SJSA1 (cell line): ENCODE results near the gene DALRD3. TPM values are rescaled to one million over a fixed set of nuclear protein-coding genes. Genes with fewer than 3 reads are reported as not detected.

ENCODE experiments used
- DNase-seq, 2 experiments: peaks; one replicate each; pipeline ENCODE4 v3.0.0-alpha.2; 2015 to 2020; ENCODE audit warnings: low spot score in 2 of 2, low read depth in 1 of 2
- H3K27ac ChIP-seq: fragments of 250-450 bp; sonication (Bioruptor Pico); 2 replicates; pipeline ENCODE4 v1.5.1; 2020; ENCODE audit warnings: mild to moderate bottlenecking, moderate library complexity
- H3K27me3 ChIP-seq: fragments of 250-450 bp; sonication (Bioruptor Pico); replicated peaks from 2 replicates; pipeline ENCODE4 v1.5.1; 2020; ENCODE audit warnings: mild to moderate bottlenecking, moderate library complexity
- H3K36me3 ChIP-seq: fragments of 250-450 bp; sonication (Bioruptor Pico); 2 replicates; pipeline ENCODE4 v1.5.1; 2020; ENCODE audit warnings: mild to moderate bottlenecking
- H3K4me1 ChIP-seq: fragments of 250-450 bp; sonication (Bioruptor Pico); replicated peaks from 2 replicates; pipeline ENCODE4 v1.6.1; 2021; ENCODE audit warnings: mild to moderate bottlenecking
- H3K4me3 ChIP-seq: fragments of 250-450 bp; sonication (Bioruptor Pico); 2 replicates; pipeline ENCODE4 v1.5.1; 2020; ENCODE audit warnings: mild to moderate bottlenecking
- H3K9me3 ChIP-seq: fragments of 250-450 bp; sonication (Bioruptor Pico); replicated peaks from 2 replicates; pipeline ENCODE4 v1.5.1; 2020; ENCODE audit warnings: mild to moderate bottlenecking
- total RNA-seq: library from RNA; depleted of rRNA; stranded (reverse); fragments of >200 nt; shearing (Covaris generic); gene quantifications from 2 replicates; pipeline ENCODE4 v1.2.3, GENCODE V29; 2014; rRNA removed

Gene DALRD3, protein sequence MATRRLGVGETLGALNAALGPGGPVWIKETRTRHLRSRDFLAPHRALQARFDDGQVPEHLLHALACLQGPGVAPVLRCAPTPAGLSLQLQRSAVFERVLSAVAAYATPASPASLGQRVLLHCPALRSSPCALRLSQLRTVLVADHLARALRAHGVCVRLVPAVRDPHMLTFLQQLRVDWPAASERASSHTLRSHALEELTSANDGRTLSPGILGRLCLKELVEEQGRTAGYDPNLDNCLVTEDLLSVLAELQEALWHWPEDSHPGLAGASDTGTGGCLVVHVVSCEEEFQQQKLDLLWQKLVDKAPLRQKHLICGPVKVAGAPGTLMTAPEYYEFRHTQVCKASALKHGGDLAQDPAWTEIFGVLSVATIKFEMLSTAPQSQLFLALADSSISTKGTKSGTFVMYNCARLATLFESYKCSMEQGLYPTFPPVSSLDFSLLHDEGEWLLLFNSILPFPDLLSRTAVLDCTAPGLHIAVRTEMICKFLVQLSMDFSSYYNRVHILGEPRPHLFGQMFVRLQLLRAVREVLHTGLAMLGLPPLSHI
- 22.6 and 27.2 TPM in 2 replicates for total RNA-seq

DNA sequence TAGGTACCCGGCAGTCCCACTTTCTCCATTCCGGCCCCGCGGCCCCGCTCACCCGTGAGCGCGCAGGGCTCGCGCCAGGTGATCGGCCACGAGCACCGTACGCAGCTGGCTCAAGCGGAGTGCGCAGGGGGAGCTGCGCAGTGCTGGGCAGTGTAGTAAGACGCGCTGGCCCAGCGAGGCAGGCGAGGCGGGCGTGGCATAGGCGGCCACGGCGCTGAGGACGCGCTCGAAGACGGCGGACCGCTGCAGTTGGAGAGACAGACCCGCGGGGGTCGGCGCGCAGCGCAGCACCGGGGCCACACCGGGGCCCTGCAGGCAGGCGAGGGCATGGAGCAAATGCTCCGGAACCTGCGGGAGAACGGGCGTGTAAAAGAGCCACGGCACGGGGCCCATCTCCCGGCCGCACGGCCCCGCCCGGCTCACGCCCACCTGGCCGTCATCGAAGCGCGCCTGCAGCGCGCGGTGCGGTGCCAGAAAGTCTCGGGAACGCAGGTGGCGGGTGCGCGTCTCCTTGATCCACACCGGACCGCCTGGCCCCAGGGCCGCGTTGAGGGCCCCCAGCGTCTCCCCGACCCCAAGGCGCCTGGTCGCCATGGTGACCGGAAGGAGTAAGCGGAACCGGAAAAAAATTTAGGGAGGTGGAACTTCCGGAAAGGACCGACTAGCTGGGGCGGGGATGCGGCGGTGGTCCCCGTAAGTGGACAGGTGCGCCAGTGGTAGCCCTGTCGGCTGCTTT is at the start of gene DALRD3:
Gene DALRD3 (minus strand): TSS at position 610 of the 736 bp plus-strand sequence. CDS start 16 bp downstream, at position 594.
- H3K27me3 ChIP-seq = no peaks in the 10 kb centered on the region
- H3K9me3 ChIP-seq = no peaks in the 10 kb centered on the region
- DNase-seq = peak; percentile 58 to 68
- peak within 1 kb of the TSS; percentile 71 for H3K27ac ChIP-seq
- peaks cover 62% of the 10 kb centered on the region for H3K36me3 ChIP-seq
- H3K4me3 ChIP-seq = peak within 1 kb of the TSS; percentile 78
- H3K4me1 ChIP-seq = peaks cover 35% of the 10 kb centered on the region

DNA sequence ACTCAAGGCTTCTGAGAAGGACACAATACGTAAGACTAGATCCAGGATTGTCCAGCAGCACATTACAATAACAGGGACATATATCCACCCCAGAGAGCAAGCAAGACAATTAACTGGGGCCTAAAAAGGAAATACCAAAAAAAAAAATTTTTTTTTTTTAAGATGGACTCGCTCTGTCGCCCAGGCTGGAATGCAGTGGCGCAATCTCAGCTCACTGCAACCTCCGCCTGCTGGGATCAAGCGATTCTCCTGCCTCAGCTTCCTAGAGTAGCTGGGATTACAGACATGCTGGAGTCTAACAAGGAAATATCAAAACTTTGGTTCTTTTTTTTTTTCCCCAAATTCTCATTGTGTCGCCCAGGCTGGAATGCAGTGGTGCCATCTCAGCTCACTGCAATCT is 39.6 kb upstream of the DALRD3 start:
- H3K9me3 ChIP-seq = no peaks in the 10 kb centered on the region
- H3K27me3 ChIP-seq = no peaks in the 10 kb centered on the region
- no peak overlapping the region for H3K27ac ChIP-seq
- no peak overlapping the region for H3K4me3 ChIP-seq
- H3K4me1 ChIP-seq = peaks cover 9% of the 10 kb centered on the region; the same call in 1 of the 2 replicates
- DNase-seq = no peak
- H3K36me3 ChIP-seq = peaks cover 66% of the 10 kb centered on the region

DNA sequence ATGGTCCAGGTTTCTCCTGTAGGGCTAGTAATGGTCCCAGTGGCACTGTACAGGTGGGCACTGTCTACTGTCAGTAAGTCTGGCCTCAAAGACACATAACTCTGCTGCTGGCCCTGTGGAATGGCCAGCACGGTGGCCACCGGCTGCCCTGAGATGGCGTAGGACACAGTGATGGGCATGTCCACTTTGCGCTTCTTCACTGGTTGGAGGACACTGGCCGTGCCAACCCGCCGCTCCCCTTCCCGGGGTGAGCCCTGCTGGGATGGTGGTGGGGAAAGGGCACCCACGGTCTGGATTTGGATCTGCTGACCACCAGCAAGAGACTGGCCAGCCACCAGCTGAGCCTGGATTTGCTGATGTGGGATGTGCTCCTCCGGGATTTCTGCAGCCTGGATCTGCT is 38.9 kb upstream of the DALRD3 start:
- no peak for DNase-seq
- H3K9me3 ChIP-seq = no peaks in the 10 kb centered on the region
- H3K27me3 ChIP-seq = no peaks in the 10 kb centered on the region
- H3K27ac ChIP-seq = no peak overlapping the region
- no peak overlapping the region for H3K4me3 ChIP-seq
- peaks cover 72% of the 10 kb centered on the region for H3K36me3 ChIP-seq
- peaks cover 9% of the 10 kb centered on the region; the same call in 1 of the 2 replicates for H3K4me1 ChIP-seq

DNA sequence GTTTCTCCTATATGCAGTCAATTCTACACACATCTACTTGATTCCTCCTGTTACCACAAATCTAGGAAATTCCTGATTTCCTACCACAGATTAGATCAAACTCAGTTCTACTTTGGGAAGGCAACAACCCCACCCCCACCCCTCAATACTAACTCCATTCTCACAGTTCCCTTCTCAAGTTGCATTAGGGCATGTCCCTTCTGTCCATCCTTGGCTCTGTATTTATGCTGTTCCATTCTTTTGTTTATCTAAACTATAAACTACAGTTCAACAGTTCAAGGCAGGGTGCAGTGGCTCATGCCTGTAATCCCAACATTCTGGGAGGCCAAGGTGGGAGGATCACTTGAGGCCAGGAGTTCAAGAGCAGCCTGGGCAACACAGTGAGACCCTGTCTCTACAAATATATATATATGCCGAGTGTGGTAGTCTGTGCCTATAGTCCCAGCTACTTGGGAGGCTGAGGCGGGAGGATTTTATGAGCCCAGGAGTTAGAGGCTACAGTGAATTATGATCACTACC is 36.0 kb upstream of the DALRD3 start:
- Histone ChIP-seq H3K36me3 (peaks cover 65% of the 10 kb centered on the region), H3K27ac (no peak overlapping the region), H3K4me1 (peaks cover 9% of the 10 kb centered on the region; the same call in 1 of the 2 replicates), H3K27me3 (no peaks in the 10 kb centered on the region), H3K4me3 (no peak overlapping the region), H3K9me3 (no peaks in the 10 kb centered on the region)
- no peak for DNase-seq

DNA sequence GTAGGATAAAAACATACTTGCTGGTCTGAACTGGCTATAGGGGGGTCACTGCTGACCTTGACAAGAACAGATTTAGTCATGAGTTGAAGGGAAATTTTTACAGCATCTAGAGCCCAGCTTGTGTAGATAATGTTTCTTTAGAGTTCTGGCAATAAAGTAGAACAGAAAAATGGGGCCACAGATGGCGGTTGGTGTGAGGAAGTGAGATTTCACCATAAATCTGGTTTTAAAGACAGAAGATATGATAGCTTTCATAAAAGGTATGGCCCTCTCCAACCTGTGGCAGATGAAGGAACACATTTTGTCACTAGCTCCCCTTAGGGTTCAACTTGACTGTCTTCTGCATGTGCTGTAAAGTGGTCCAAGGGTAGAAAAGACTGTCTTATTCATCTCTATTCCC is 35.2 kb upstream of the DALRD3 start:
- Histone ChIP-seq H3K4me3 (no peak overlapping the region), H3K27me3 (no peaks in the 10 kb centered on the region), H3K36me3 (peaks cover 66% of the 10 kb centered on the region), H3K27ac (no peak overlapping the region), H3K4me1 (peaks cover 9% of the 10 kb centered on the region; the same call in 1 of the 2 replicates), H3K9me3 (no peaks in the 10 kb centered on the region)
- no peak for DNase-seq

DNA sequence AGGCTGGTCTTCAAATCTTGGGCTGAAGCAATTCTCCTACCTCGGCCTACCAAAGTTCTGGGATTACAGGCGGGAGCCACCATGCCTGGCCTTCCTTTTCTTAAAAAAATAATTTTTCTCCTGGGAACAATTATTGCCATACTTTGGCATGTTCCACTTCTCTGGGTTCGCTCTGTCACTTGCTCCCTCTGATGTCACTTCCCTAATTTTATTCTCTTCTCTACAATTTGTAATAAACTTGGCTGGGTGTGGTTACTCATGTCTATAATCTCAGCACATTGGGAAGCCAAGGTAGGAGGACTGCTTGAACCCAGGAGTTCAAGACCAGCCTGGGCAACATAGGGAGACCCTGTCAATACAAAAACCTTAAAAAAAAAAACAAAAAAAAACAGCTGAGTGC is 16.9 kb upstream of the DALRD3 start:
- Histone ChIP-seq H3K27me3 (no peaks in the 10 kb centered on the region), H3K27ac (no peak overlapping the region), H3K4me3 (no peak overlapping the region), H3K9me3 (no peaks in the 10 kb centered on the region), H3K4me1 (no peaks in the 10 kb centered on the region), H3K36me3 (peaks cover 54% of the 10 kb centered on the region)
- DNase-seq = no peak

DNA sequence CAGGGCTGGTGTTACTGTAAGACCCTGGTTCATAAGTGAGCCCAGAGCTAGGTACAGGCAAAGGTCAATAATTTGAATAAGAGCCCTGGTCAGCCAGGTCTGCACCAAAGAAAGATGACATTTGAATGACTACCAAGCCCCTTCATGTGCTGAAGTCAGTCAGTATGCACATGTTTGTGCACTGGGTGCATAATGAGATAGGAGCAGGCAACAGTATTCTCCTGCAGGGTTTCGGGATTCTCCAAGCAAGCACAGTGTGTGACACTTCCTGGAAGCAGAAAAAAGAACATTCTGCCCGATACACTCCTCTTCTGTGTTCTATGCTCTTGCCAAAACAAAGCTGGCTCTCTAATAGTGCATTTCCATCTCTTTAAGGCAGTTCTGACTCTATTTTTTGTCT is 16.3 kb upstream of the DALRD3 start:
- no peaks in the 10 kb centered on the region for H3K9me3 ChIP-seq
- no peak overlapping the region for H3K4me3 ChIP-seq
- peaks cover under 1% of the 10 kb centered on the region for H3K4me1 ChIP-seq
- peaks cover 59% of the 10 kb centered on the region for H3K36me3 ChIP-seq
- H3K27ac ChIP-seq = no peak overlapping the region
- no peaks in the 10 kb centered on the region for H3K27me3 ChIP-seq
- DNase-seq = no peak

DNA sequence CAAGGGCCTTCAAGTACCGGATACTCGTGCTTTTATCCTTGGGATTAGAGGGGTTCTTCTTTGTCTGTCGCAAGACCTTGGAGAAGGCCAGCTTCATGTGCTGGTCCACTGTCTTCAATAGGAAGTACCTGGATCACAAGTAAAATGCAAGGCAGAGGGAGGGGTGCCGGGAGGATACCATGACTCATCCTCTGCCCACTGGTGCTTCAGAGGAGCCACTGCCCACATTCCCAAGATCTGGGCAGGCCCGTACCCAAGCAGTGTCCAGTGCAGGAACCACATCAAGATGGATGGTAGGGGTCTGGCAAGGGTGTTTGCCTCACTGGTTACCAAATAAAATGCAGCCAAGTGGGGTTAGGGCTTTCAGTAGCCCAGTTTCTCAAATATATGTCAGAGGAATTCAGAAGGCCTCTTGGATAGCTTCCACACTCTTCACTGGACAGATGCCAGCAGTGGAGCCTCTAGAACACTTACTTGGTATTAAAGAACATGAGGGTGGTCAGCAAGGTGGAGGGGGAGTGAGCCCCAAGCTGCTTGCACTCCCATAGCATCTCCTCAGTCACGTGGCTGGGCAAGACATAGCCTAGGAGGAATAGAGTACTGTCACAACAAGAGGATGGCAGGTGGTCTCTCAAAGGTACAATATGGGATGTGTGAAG is 14.4 kb upstream of the DALRD3 start:
- DNase-seq = no peak

DNA sequence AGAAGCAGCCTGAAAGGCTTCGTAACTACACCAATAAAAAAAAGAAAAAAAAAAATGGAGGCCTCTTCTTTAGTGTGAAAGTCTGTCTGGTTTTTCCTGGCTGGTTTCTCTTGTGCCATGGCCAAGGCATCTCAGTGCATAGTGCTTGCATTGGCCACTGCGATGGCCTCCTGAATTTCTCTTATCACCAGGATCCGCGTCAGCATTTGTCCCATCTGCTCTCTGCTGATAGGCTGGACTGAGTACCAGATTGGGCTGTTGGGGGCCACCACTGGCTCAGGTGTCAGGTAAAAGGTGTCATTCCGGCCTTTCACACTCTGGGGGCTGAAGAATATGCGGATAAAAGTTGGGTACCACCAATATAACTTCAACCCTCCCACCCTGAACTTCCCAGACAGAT is 11.9 kb upstream of the DALRD3 start:
- no peak overlapping the region for H3K4me3 ChIP-seq
- no peaks in the 10 kb centered on the region for H3K9me3 ChIP-seq
- DNase-seq = no peak
- H3K4me1 ChIP-seq = peaks cover 21% of the 10 kb centered on the region
- no peak overlapping the region for H3K27ac ChIP-seq
- no peaks in the 10 kb centered on the region for H3K27me3 ChIP-seq
- H3K36me3 ChIP-seq = peaks cover 87% of the 10 kb centered on the region

More for the DNA sequence above, 14.4 kb upstream of the DALRD3 start:
- H3K9me3 ChIP-seq = no peaks in the 10 kb centered on the region
- no peaks in the 10 kb centered on the region for H3K27me3 ChIP-seq
- H3K27ac ChIP-seq = no peak overlapping the region
- H3K4me1 ChIP-seq = peaks cover 17% of the 10 kb centered on the region
- no peak overlapping the region for H3K4me3 ChIP-seq
- peaks cover 66% of the 10 kb centered on the region for H3K36me3 ChIP-seq

DNA sequence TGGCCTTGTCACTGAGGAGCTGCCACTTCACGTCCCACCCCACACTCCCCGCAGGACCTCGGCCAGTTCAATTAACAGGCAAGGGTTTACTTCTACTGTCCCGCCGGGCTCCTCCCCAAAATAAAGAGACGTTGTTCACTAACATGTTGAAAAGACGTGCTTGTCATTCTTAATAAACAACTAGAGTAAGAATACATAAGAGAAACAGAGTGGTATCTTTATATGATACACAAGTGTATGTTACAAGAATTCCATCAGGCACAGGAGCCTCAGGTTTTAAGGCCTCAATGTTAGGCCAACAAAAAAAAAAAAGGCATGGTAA is 11.1 kb upstream of the DALRD3 start:
- H3K27ac ChIP-seq = no peak overlapping the region
- peak overlapping the region; percentile 48 for H3K4me3 ChIP-seq
- DNase-seq = no peak
- H3K4me1 ChIP-seq = peaks cover 21% of the 10 kb centered on the region
- H3K9me3 ChIP-seq = no peaks in the 10 kb centered on the region
- peaks cover 87% of the 10 kb centered on the region for H3K36me3 ChIP-seq
- no peaks in the 10 kb centered on the region for H3K27me3 ChIP-seq

DNA sequence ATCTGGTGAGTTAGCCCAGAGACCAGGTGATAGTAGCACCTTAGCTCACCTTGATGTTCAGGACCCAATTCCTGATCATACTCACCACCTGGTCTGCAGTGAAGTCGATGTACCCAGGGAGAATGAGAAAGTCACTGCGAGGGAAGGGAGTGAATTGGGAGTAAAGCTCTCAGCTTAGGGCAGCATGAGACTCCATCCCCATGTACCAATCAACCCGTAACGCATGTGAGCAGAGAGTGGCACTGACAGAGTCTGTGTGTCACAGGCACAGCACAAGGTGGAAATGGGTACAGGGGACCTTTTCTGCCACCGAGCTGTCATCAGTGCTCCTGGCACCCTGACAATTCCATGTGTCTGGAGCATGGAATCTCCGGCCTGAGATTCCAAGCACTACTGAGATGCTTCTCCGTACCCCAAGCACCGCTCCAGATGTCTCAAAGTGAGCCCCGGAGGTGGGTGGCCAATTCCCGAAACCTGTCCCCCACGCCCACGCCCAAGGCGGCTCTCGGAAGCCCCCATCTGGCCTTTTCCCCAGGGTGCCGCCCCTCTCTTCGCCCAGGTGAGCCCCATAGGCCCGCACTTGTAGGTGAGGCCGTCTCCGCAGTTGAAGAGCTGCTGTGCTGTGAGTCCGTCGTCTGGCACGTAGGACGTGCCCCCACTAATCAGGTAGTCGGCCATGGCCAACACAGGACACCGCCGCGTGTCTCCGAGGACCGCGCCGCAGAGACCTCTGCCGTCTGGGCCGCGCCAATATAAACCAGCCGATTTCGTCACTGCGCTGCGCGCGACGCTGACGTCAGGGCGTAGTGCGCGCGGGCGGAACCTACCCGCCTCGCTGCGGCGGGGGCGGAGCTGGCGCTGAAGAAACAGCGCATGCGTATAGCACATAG is 10.5 kb upstream of the DALRD3 start, which contains the start of gene IMPDH2:
Gene IMPDH2 (minus strand): TSS at position 726 of the 890 bp plus-strand sequence. CDS start 48 bp downstream, at position 678.
- Histone ChIP-seq H3K36me3 (peaks cover 91% of the 10 kb centered on the region), H3K9me3 (no peaks in the 10 kb centered on the region)
- DNase-seq = peak; percentile 84 to 88

DNA sequence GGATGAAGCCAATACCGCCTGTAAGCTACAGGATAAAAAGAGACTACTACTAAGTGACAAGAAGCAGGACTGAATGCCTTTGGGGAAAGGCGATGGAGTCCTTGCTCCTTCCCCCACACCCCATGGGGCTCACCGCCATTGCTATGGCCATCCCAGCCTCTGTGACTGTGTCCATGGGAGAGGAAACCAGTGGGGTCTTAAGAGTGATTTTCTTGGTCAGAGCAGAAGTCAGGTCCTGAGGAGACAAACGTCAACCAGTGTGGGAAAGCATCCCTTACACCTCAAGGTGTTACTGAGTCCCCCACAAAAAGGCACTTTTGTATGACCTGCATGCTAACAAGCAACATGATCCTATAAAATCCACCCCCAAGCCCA is 9.9 kb upstream of the DALRD3 start:
- Histone ChIP-seq H3K27me3 (no peaks in the 10 kb centered on the region), H3K36me3 (peaks cover 93% of the 10 kb centered on the region), H3K4me3 (peak overlapping the region; percentile 48), H3K27ac (0 out of 2 replicates have a peak overlapping the region, but pooled peaks have one; percentile 63), H3K9me3 (no peaks in the 10 kb centered on the region), H3K4me1 (peaks cover 21% of the 10 kb centered on the region)
- DNase-seq = no peak

More for the DNA sequence above, 10.5 kb upstream of the DALRD3 start, which contains the start of gene IMPDH2:
- Histone ChIP-seq H3K27me3 (no peaks in the 10 kb centered on the region), H3K4me3 (peak within 1 kb of the TSS; percentile 48), H3K4me1 (peaks cover 21% of the 10 kb centered on the region), H3K27ac (peak within 1 kb of the TSS; percentile 63)
